Measurements from ENCODE around the gene UBFD1. TPM values are rescaled to one million over a fixed set of nuclear protein-coding genes. Genes with fewer than 3 reads are reported as not detected.
"Not testable (repeated sequence)": the region's sequence is repeated elsewhere in the genome, so short reads cannot be mapped to it uniquely, and the experiment has no call there.

UBFD1 gene
- total RNA-seq, 1 experiment from 2014 or later: 64.3 TPM

GRCh38 chr16:23595951-23596720 lies 38.6 kb downstream of the UBFD1 start, which contains the start of gene NDUFAB1:
Gene NDUFAB1 (minus strand): TSS chr16:23596316. CDS start chr16:23596290, 26 bp downstream.
- no peaks in the 10 kb centered on the region for H3K9me3 ChIP-seq (replicated peaks)
- DNase-seq: peak; percentile 81 to 89
- no peaks in the 10 kb centered on the region for H3K27me3 ChIP-seq
- peak within 1 kb of the TSS; percentile 89 for H3K4me3 ChIP-seq
- H3K27ac ChIP-seq: peak within 1 kb of the TSS; percentile 61
- peaks cover 28% of the 10 kb centered on the region for H3K36me3 ChIP-seq
- H3K4me1 ChIP-seq: no peaks in the 10 kb centered on the region; the same call in 1 of the 2 replicates

GRCh38 chr16:23597003-23597756 lies 39.7 kb downstream of the UBFD1 start:
- DNase-seq: peak in 1 of 2 experiments; percentile 16
- Histone ChIP-seq H3K27me3 (no peaks in the 10 kb centered on the region), H3K27ac (no peak overlapping the region), H3K9me3 (replicated peaks) (no peaks in the 10 kb centered on the region), H3K36me3 (peaks cover 17% of the 10 kb centered on the region), H3K4me3 (no peak overlapping the region), H3K4me1 (no peaks in the 10 kb centered on the region; the same call in 1 of the 2 replicates)

- DNase-seq: no peak
- H3K27ac ChIP-seq: no peak overlapping the region
- H3K36me3 ChIP-seq: peaks cover 11% of the 10 kb centered on the region
- no peaks in the 10 kb centered on the region for H3K27me3 ChIP-seq
- H3K4me3 ChIP-seq: no peak overlapping the region
- no peaks in the 10 kb centered on the region for H3K9me3 ChIP-seq (replicated peaks)
- H3K4me1 ChIP-seq: no peaks in the 10 kb centered on the region
These were observed 50.2 kb downstream of the UBFD1 start for GRCh38 chr16:23607726-23608125.

- H3K27me3 ChIP-seq: no peaks in the 10 kb centered on the region
- H3K4me3 ChIP-seq: no peak overlapping the region
- peaks cover 7% of the 10 kb centered on the region; the same call in 1 of the 2 replicates for H3K36me3 ChIP-seq
- no peak overlapping the region for H3K27ac ChIP-seq
- no peak for DNase-seq
- no peaks in the 10 kb centered on the region for H3K4me1 ChIP-seq
- H3K9me3 ChIP-seq (replicated peaks): no peaks in the 10 kb centered on the region
These were observed 50.7 kb downstream of the UBFD1 start for GRCh38 chr16:23608194-23608593.

- Histone ChIP-seq H3K4me1 (no peaks in the 10 kb centered on the region), H3K4me3 (no peak overlapping the region), H3K27ac (no peak overlapping the region), H3K36me3 (peaks cover 6% of the 10 kb centered on the region), H3K27me3 (no peaks in the 10 kb centered on the region), H3K9me3 (replicated peaks) (no peaks in the 10 kb centered on the region)
- no peak for DNase-seq
These were observed 52.4 kb downstream of the UBFD1 start for GRCh38 chr16:23609929-23610328.

GRCh38 chr16:23610905-23611304 lies 53.4 kb downstream of the UBFD1 start:
- H3K9me3 ChIP-seq (replicated peaks); H3K4me1 ChIP-seq; H3K4me3 ChIP-seq; H3K27me3 ChIP-seq; DNase-seq; H3K36me3 ChIP-seq; H3K27ac ChIP-seq: not testable (repeated sequence)

GRCh38 chr16:23611936-23612335 lies 54.4 kb downstream of the UBFD1 start:
- DNase-seq: no peak
- Histone ChIP-seq H3K4me3 (no peak overlapping the region), H3K27me3 (no peaks in the 10 kb centered on the region), H3K27ac (no peak overlapping the region), H3K9me3 (replicated peaks) (no peaks in the 10 kb centered on the region), H3K36me3 (peaks cover 12% of the 10 kb centered on the region), H3K4me1 (no peaks in the 10 kb centered on the region)

GRCh38 chr16:23615805-23616204 lies 58.3 kb downstream of the UBFD1 start:
- Histone ChIP-seq H3K9me3 (replicated peaks) (no peaks in the 10 kb centered on the region), H3K27ac (no peak overlapping the region), H3K4me1 (no peaks in the 10 kb centered on the region), H3K27me3 (no peaks in the 10 kb centered on the region), H3K36me3 (peaks cover 19% of the 10 kb centered on the region), H3K4me3 (no peak overlapping the region)
- DNase-seq: no peak

Other genes with a start within 250 kb of the UBFD1 start
- gene COG7, start 104.5 kb upstream of the UBFD1 start, total RNA-seq (2014; rRNA removed; shearing (Covaris generic)): 12.3 and 12.7 TPM in 2 replicates
- 66.7 and 80.4 TPM in 2 replicates for gene GGA2, start 47.2 kb upstream of the UBFD1 start, total RNA-seq (2014; rRNA removed; shearing (Covaris generic))
- gene EARS2, start 377 bp upstream of the UBFD1 start, total RNA-seq (2014; rRNA removed; shearing (Covaris generic)): 24.1 and 25.9 TPM in 2 replicates
- gene NDUFAB1, start 38.6 kb downstream of the UBFD1 start, total RNA-seq (2014; rRNA removed; shearing (Covaris generic)): 158 and 165 TPM in 2 replicates
- 21.9 and 25.9 TPM in 2 replicates for gene PALB2, start 83.6 kb downstream of the UBFD1 start, total RNA-seq (2014; rRNA removed; shearing (Covaris generic))
- 65.3 and 74.1 TPM in 2 replicates for gene DCTN5, start 83.7 kb downstream of the UBFD1 start, total RNA-seq (2014; rRNA removed; shearing (Covaris generic))
- gene PLK1, start 121.2 kb downstream of the UBFD1 start, total RNA-seq (2014; rRNA removed; shearing (Covaris generic)): 59.3 and 62.4 TPM in 2 replicates
- gene ERN2, start 155.5 kb downstream of the UBFD1 start, total RNA-seq (2014; rRNA removed; shearing (Covaris generic)): not detected in 2 replicates
- gene CHP2, start 197.3 kb downstream of the UBFD1 start, total RNA-seq (2014; rRNA removed; shearing (Covaris generic)): not detected in 2 replicates